ENCODE results near the gene DRG2.

Gene DRG2

DNA sequence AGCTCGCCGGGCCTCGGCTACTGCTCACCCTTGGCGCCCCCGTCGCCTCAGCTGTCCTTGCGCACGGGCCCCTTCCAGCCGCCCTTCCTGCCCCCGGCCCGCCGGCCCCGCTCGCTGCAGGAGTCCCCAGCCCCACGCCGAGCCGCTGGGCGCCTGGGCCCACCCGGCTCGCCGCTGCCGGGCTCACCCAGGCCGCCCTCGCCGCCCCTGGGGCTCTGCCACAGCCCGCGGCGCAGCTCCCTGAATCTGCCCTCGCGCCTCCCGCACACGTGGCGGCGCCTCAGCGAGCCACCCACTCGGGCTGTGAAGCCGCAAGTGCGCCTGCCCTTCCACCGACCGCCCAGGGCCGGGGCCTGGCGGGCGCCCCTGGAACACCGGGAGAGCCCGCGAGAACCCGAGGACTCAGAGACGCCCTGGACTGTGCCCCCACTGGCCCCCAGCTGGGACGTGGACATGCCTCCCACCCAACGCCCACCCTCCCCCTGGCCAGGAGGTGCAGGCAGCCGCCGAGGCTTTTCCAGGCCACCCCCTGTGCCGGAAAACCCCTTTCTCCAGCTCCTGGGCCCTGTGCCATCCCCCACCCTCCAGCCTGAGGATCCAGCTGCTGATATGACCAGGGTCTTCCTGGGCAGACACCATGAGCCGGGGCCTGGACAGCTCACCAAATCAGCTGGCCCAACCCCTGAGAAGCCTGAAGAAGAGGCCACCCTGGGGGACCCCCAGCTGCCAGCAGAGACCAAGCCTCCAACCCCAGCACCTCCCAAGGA lies 33.6 kb downstream of the DRG2 start:
- no peaks in the 10 kb centered on the region for H3K9me3 ChIP-seq (ENCODE audit: insufficient read depth, low read length)
- H3K27ac ChIP-seq (ENCODE audit: low read depth, low read length): no peak overlapping the region
- H4K20me1 ChIP-seq (ENCODE audit: low read depth, low read length): no peaks in the 10 kb centered on the region

DNA sequence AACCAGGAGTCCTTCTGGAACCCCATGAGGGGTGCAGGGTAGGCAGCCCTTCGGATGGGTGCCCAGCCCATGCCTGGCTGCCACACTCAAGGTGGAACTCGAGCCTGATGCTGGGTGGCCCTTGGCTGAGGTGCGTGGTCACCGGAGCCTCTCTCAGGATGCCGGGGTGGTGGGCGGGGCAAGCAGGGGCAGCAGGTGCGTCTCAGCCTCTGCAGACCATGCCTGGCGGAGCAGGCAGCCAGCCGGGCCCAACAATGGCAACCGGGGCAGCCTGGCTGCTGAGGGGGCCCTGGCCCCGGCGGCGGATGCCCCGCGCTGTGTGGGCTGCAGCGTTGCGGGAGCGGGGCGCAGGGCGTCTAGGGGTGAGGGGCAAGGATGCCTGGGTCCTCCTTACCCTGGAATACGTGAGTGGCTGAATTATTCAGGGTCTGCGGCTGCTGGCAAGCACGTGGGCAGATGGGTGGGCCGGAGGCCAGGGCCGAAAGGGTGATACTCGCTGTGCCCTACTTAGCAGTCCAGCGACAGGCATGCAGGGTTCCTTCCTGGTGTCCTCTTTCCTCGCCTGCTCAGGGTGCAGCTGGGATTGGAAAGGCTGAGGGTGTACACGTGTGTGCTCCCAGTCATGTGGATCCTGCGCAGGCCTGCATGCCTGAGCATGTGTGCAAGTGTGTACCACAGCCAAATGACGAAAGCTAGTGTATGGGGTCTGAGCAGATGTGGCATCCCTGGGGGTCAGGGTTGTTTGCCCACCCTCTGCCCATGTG lies 35.4 kb downstream of the DRG2 start:
- no peak overlapping the region for H3K4me2 ChIP-seq (ENCODE audit: low read depth, low read length, poor library complexity, severe bottlenecking)
- H2AFZ ChIP-seq (ENCODE audit: low read depth, low read length, severe bottlenecking): no peak overlapping the region
- H3K27ac ChIP-seq (ENCODE audit: low read depth, low read length): no peak overlapping the region
- H3K79me2 ChIP-seq (ENCODE audit: insufficient read depth, low read length): no peaks in the 10 kb centered on the region
- no peaks in the 10 kb centered on the region for H3K27me3 ChIP-seq (ENCODE audit: low read length)
- H4K20me1 ChIP-seq (ENCODE audit: low read depth, low read length): no peaks in the 10 kb centered on the region
- no peak overlapping the region for H3K4me3 ChIP-seq (ENCODE audit: insufficient read depth, low read length, poor library complexity, severe bottlenecking)
- H3K9ac ChIP-seq (ENCODE audit: low read length): no peak overlapping the region
- no peaks in the 10 kb centered on the region for H3K36me3 ChIP-seq (ENCODE audit: low read length)
- no peaks in the 10 kb centered on the region for H3F3A ChIP-seq (ENCODE audit: insufficient read depth)
- H3K9me3 ChIP-seq (ENCODE audit: insufficient read depth, low read length): no peaks in the 10 kb centered on the region
- H3K9me2 ChIP-seq (replicated peaks; ENCODE audit: insufficient read depth, low read length): no peaks in the 10 kb centered on the region
- no peak for TF ChIP-seq EZH2phosphoT487 (conservative IDR thresholded peaks at IDR 0.05; ENCODE audit: low read length)
- TF ChIP-seq, protein P1, sequence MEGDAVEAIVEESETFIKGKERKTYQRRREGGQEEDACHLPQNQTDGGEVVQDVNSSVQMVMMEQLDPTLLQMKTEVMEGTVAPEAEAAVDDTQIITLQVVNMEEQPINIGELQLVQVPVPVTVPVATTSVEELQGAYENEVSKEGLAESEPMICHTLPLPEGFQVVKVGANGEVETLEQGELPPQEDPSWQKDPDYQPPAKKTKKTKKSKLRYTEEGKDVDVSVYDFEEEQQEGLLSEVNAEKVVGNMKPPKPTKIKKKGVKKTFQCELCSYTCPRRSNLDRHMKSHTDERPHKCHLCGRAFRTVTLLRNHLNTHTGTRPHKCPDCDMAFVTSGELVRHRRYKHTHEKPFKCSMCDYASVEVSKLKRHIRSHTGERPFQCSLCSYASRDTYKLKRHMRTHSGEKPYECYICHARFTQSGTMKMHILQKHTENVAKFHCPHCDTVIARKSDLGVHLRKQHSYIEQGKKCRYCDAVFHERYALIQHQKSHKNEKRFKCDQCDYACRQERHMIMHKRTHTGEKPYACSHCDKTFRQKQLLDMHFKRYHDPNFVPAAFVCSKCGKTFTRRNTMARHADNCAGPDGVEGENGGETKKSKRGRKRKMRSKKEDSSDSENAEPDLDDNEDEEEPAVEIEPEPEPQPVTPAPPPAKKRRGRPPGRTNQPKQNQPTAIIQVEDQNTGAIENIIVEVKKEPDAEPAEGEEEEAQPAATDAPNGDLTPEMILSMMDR (IDR thresholded peaks at IDR 0.05; ENCODE audit: insufficient read depth, low read length, poor library complexity, severe bottlenecking): no peak

More for the DNA sequence above, 33.6 kb downstream of the DRG2 start:
- Histone ChIP-seq H3K9me2 (replicated peaks; ENCODE audit: insufficient read depth, low read length) (no peaks in the 10 kb centered on the region), H3K27me3 (ENCODE audit: low read length) (no peaks in the 10 kb centered on the region), H3K4me2 (ENCODE audit: low read depth, low read length, poor library complexity, severe bottlenecking) (no peak overlapping the region), H3K36me3 (ENCODE audit: low read length) (no peaks in the 10 kb centered on the region), H3K4me3 (ENCODE audit: insufficient read depth, low read length, poor library complexity, severe bottlenecking) (no peak overlapping the region), H3K9ac (ENCODE audit: low read length) (no peak overlapping the region), H3F3A (ENCODE audit: insufficient read depth) (no peaks in the 10 kb centered on the region), H2AFZ (ENCODE audit: low read depth, low read length, severe bottlenecking) (no peak overlapping the region), H3K79me2 (ENCODE audit: insufficient read depth, low read length) (no peaks in the 10 kb centered on the region)
- TF ChIP-seq EZH2phosphoT487 (conservative IDR thresholded peaks at IDR 0.05; ENCODE audit: low read length): no peak
- TF ChIP-seq, protein P1 (IDR thresholded peaks at IDR 0.05; ENCODE audit: insufficient read depth, low read length, poor library complexity, severe bottlenecking): no peak

DNA sequence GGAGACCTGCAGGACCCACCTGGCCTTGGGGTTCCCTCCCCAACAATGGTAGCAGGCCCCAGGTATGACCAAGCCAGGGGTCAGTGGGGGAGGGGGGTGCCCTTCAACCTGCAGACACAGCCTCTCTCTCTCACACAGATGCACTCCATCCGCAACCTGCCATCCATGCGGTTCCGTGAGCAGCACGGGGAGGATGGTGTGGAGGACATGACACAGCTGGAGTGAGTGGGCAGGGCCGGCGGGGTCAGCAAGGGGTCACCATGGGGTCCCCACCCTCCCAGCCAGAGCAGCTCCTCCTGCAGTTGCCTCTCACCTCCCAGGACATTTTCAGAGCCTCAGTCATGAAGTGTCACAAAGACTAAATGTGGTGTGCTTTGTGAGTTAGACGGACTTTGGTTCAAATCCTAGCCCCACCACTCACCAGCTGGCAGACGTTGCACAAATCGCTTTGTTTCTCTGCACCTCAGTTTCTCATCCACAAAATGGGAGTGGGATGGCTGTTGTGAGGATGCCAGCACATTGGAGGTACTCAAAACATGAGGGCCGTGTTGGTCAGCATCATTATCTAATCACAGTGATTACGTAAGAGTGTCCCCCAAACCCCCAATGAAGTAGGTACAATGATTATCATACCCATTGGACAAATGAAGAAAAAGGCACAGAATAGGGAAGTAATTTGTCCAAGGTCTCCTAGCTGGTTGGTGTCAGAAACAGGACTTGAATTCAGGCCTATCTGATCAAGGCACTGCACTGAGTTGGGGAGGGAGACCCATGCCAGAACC lies 36.8 kb downstream of the DRG2 start:
- no peaks in the 10 kb centered on the region for H3K36me3 ChIP-seq (ENCODE audit: low read length)
- no peaks in the 10 kb centered on the region for H3K9me2 ChIP-seq (replicated peaks; ENCODE audit: insufficient read depth, low read length)
- H3K9me3 ChIP-seq (ENCODE audit: insufficient read depth, low read length): no peaks in the 10 kb centered on the region
- no peak overlapping the region for H3K9ac ChIP-seq (ENCODE audit: low read length)
- no peaks in the 10 kb centered on the region for H3K79me2 ChIP-seq (ENCODE audit: insufficient read depth, low read length)
- no peak overlapping the region for H3K4me2 ChIP-seq (ENCODE audit: low read depth, low read length, poor library complexity, severe bottlenecking)
- no peak overlapping the region for H3K4me3 ChIP-seq (ENCODE audit: insufficient read depth, low read length, poor library complexity, severe bottlenecking)
- no peak overlapping the region for H2AFZ ChIP-seq (ENCODE audit: low read depth, low read length, severe bottlenecking)
- H3F3A ChIP-seq (ENCODE audit: insufficient read depth): no peaks in the 10 kb centered on the region
- H3K27me3 ChIP-seq (ENCODE audit: low read length): no peaks in the 10 kb centered on the region
- H4K20me1 ChIP-seq (ENCODE audit: low read depth, low read length): no peaks in the 10 kb centered on the region
- no peak overlapping the region for H3K27ac ChIP-seq (ENCODE audit: low read depth, low read length)
- no peak for TF ChIP-seq EZH2phosphoT487 (conservative IDR thresholded peaks at IDR 0.05; ENCODE audit: low read length)
- TF ChIP-seq, protein P1 (IDR thresholded peaks at IDR 0.05; ENCODE audit: insufficient read depth, low read length, poor library complexity, severe bottlenecking): no peak

Measured in SU-DHL-6 (cell line).